T-helper 2 cell treated with Interferon-gamma antibody and Interleukin-4, amounts not matched to agents 100 ng/mL and 5 ng/mL, for 36 hours (primary cell): ENCODE results near the gene MCF2L. TPM values are rescaled to one million over a fixed set of nuclear protein-coding genes. Genes with fewer than 3 reads are reported as not detected.
"Not testable (repeated sequence)": the region's sequence is repeated elsewhere in the genome, so short reads cannot be mapped to it uniquely, and the experiment has no call there.

ENCODE experiments used
- intact Hi-C: fragments of 100-400 bp; cut with micrococcal nuclease; formaldehyde crosslinking; loops from one replicate; pipeline ENCODE4 v1.15.1; 2023
- total RNA-seq: library from RNA; stranded (reverse); gene quantifications from 2 replicates; pipeline ENCODE4 v1.2.3, GENCODE V29; 2022

MCF2L gene
- total RNA-seq, 1 donor from 2014 or later = 0.14 TPM

DNA sequence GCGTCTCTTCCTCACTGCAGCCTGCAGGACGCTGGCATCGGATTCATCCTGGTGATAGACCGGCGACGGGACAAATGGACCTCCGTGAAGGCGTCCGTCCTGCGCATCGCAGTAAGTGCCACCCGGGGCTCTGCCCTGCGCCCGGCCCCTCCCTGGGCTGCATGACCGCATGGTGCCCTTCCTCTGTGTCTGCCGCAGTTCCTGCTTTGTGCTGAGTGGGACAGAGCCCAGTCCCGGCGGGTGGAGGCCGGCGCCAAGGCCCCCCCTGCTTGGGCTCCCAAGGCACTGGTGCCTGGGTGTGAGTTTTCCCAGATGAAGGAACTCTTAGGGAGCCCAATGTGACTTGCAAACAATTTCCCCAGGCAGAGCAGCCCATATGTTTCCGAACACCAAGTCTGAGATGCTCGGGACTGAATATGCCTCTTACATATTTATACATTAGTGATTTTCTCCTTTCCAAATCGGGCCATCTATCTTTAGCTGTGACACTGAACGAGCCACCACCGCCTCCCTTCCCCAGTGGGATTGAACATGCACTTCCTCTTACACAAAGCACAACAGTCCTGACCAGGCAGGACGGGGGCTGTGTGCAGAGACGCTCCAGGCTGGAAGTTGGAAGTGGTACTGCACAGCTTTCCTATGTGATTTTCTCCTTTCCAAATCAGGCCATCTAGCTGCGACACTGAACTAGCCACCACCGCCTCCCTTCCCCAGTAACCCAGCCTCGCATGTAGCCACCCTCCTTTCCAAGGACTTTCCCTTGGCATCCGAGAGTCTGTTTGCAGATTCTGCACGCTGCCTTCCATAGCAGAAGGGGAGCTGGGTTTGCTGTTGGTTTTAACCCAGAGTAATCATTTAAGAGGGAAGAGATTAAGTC is 76.5 kb downstream of the MCF2L start:
- intact Hi-C loops = no loop called here

DNA sequence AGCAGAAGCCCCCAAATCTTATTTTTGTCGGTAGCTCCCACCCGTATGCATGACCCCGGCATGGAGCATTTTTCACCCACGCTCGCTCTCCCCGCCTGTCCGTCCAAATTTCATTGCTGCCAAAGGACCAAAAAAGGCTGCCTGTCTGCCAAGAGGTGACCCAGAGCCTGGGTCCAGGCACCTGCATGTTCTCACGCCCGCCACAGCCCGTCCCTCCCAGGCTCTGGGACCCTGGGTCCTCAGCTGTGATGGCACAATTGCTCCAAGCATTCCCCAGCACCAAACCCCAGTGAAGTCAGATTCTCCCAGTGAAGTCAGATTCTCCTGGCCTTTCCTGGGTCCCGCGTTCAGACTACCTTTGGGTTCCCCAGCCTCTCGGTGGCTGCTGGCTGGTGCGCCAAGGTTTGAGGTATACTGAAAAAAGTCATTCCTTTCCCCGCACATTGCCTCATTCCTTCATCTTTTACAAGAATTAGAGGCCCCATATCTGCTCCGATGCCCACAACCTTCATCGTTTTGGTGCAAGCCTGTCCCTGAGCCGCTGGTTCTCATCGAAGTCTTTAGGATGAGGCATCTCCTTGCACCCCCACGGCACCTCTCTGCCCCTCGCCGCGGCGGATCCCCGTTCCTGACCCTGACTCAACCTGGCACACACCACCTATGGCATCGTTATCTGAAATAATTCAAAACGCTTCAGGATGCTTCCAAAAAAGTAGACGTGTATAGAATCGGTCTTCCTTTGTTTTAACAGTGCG is 77.3 kb downstream of the MCF2L start:
- intact Hi-C loops = no loop called here

DNA sequence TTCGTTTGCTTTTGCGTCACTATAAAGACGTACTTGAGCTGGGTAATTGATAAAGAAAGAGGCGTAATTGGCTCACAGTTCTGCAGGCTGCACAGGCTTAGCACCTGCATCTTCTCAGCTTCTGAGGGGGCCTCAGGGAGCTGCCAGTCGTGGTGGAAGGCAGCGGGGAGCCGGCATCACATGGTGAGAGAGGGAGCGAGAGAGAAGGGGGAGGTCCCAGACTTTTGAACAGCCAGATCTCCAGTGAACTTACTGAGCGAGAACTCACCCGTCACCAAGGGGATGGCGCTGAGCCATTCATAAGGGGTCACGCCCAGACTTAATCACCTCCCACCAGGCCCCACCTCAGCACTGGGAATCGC is 77.8 kb downstream of the MCF2L start:
- intact Hi-C loops = no loop called here

DNA sequence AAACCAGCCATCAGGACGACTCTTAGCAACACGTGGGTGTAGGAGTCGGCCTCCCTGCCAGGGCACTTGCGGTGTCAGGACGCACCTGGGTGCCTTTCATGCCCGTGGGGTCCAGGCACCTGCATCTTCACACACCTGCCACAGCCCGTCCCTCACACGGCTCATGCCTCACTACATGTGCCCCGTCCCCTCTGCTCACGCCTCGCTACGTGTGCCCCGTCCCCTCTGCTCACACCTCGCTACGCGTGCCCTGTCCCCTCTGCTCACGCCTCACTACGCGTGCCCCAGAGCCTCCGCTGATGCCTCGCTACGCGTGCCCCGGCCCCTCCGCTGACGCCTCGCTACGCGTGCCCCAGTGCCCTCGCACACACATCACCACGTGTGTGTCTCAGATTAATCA is 78.6 kb downstream of the MCF2L start:
- intact Hi-C loops = no loop called here

DNA sequence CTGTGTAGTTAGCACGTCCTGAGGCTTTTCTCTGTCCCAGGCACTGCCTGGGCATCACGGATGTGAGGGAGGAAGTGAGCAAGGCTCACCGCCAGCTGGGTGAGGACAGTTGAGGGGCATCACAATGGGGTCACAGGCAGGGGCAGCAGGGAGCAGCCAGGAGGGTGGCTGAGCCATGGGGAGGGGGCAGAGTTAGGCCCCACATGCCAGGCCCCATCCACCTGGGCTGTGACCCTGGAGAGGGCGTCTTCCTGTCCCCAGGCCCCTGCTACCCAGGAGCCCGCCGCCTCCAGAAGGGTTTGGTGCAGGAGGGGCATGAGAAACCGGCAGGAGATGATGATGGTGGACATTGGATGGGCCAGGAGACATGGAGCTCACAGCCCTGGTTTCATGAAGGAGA is 79.8 kb downstream of the MCF2L start:
- intact Hi-C loops = no loop called here

DNA sequence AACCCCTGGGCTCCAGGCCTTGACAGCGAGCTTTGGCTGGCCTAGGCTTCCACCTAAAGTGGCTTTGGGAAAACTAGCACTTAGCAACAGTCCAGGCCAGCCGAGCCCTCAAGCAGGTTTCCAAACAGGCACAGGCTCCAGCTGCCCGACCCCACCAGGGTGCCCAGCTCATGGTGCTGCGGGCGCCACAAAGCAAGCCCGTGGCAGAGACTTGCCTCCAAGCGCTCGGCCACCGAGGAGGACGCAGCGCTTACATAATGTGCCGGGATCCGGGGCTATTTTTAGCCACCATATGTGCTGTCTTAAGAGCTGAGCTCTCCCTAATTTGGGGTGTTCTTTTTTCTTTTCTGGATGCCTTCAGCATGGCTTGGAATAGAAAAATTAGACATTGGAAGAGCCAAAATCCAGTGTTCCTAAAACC is 80.5 kb downstream of the MCF2L start:
- intact Hi-C loops = no loop called here

DNA sequence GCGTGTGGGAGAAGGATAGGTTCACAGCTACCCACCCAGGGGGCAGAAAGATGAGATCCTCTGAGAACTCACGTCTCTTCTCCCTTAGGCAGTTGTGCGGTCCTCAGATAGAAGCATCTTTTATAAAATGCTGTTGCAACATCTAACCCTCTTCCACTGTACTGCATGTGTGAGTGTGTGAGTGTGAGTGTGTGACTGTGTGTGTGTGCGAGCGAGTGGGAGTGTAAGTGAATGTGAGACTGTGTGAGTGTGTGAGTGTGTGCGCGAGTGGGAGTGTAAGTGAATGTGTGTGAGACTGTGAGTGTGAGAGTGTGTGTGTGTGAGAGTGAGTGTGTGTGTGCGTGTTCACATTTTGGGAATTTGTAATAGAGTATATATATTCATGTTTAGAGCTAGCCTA is 81.0 kb downstream of the MCF2L start:
- intact Hi-C loops = no loop called here

DNA sequence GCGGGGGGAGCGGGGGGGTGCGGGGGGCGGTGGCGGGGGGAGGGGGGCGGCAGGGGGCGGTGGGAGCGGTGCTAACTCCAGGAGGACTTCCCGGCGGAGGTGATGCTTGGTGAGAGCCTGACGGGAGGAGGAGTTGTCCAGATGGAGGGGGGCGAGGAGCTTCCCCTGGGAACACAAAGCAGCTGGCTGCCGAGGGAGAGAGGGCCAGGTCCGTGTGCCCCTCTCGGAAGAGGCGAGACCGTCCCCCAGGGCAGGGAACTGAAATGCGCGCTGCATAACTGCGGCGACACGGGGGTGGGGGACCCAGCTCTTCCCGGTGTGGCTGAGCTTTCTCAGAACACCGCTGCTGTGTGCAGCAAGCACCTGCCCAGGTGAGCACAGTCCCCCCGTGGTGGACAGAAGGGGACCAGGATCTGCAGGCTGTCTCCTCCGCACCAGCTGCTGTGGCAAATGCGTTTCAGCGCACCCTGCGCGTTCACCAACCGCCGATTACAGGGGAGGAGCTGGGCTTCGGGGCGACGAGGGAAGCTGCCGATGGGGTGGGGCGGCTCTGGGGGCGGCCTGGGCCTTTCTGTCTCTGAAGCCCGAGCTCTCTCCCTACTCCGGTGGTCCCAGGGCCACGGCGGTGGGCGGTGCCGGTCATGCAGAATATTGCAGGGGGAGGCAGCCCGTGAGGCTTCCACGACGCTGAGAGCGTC is 81.9 kb downstream of the MCF2L start:
- intact Hi-C loops = no loop called here

DNA sequence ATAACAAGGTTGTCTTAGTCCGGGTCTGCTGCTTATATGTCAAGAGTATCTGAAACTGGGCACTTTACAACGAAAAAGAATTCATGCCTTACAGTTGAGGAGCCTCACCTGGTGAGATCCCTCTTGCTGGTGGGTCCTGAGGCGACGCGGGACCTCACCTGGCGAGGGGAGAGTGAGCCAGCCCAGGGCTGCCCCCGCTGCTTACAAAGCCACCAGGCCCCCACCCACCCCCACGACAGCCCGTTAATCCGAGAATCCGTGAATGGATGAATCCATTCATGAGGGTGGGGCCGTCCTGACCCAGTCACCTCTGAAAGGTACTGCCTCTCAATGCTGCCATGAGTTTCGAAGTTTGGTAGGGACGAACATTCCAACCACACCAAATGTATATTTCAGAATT is 82.6 kb downstream of the MCF2L start:
- intact Hi-C loops = no loop called here

DNA sequence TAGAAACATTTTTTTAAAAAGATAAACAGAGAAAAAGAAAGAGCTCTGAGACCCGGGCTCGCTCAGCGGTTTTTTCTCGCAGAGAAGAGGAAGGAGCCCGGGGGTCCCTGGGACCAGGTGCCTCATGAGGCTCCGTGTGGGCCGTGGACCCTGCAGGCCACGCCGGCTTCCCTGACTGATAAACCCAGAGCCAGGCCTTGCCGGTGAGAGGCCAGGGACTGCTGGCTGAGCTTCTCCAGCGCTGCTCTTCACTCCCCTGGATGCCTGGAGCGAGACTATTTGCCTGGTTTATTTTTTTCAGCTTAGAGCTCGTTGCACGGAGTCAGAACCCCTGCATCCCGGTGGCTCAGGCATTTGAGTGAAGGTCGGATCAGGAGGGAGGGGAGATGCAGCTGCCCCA is 83.2 kb downstream of the MCF2L start:
- intact Hi-C loops = no loop called here

DNA sequence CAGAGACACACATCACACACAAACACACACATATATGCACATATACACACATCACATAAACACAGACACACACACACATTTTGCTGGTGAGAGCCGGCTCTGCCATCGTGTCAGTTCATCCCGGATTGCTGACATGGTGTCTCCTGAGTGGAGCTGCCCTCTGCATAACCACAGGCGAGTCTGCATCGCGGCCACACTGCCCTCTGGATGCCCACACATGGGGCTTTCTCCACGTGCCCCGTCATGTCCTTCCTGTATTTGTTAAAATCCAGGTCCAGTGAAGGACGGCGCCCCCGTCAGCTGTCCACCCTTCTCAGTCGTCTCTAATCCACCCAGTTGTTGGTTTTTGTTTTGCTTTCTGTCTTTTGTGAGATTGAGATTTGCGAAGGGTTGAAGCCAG is 84.0 kb downstream of the MCF2L start:
- intact Hi-C loops = no loop called here

DNA sequence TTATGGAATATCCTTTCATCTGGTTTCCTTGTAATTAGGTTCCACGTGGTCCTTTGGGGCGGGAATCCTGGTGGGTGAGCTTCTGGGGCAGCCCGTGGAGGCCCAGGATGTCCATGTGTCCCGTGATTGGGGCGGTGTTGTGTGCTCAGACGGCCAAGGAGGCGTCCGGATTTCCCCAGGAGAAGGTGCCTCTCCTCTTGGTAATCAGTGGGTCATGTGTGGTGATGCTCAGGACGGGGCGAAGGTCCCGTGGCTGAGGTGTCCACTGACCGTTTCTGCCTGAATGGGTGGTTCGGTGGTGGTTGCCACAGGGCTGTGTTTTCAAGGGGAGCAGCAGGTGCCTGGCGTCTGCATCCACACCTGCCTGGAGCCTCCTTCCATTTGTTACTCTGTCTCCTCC is 84.4 kb downstream of the MCF2L start:
- intact Hi-C loops = no loop called here

DNA sequence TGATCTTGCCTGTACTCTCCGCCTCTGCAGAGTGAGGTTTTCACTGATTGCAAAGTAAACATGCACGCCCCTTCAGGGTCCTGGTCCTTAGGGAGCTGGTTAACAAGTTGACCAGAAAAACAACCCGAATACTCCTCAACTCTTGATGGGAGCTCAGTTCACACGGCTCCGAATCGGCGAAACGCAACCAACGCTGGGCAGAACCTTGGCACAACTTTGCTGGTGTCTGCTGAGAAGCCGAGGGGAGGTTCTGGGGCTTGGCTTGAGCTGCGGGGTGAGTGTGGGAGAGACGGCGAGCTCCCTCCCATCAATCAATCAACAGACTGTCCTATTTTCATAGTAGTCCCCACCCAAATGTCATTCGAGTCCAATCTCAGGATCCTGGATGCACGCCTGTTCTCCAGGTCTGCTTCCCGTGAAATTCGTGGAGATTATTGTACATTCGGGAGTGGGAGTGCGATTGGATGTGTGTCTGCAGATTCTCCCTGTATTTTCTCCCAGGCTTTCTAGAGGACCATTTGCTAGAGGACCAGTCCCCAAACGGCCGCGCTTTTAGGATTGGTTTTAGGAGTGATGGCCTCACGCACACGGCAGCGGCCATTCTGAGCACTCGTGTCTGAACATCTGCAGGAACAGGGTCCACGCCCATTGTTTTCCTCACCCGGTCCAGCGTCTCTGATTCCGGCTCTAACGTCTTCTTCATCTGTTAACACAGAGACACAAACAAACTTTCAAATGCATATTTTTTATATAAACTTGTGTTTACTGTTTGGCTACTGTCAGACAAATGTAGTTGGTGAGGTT is 85.0 kb downstream of the MCF2L start:
- intact Hi-C loops = no loop called here

DNA sequence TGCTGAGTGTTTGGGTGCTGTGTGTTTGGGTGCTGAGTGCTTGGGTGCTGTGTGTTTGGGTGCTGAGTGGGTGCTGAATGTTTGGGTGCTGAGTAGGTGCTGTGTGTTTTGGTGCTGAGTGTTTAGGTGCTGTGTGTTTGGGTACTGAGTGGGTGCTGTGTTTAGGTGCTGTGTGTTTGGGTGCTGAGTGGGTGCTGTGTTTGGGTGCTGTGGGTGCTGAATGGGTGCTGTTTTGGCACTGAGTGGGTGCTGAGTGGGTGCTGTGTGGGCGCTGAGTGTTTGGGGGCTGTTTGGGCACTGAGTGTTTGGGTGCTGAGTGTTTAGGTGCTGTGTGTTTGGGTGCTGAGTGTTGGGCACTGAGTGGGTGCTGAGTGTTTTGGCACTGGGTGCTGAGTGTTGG is 88.1 kb downstream of the MCF2L start:
- intact Hi-C loops = no loop called here

DNA sequence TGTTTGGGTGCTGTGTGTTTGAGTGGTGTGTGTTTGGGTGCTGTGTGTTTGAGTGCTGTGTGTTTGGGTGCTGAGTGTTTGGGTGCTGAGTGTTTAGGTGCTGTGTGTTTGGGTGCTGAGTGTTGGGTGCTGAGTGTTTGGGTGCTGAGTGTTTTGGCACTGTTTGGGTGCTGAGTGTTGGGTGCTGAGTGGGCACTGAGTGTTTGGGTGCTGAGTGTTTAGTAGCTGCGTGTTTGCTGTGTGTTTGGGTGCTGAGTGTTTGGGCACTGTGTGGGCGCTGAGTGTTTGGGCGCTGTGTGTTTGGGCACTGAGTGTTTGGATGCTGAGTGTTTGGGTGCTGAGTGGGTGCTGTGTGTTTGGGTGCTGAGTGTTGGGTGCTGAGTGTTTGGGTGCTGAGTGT is 88.5 kb downstream of the MCF2L start:
- intact Hi-C loops = not testable (repeated sequence)

DNA sequence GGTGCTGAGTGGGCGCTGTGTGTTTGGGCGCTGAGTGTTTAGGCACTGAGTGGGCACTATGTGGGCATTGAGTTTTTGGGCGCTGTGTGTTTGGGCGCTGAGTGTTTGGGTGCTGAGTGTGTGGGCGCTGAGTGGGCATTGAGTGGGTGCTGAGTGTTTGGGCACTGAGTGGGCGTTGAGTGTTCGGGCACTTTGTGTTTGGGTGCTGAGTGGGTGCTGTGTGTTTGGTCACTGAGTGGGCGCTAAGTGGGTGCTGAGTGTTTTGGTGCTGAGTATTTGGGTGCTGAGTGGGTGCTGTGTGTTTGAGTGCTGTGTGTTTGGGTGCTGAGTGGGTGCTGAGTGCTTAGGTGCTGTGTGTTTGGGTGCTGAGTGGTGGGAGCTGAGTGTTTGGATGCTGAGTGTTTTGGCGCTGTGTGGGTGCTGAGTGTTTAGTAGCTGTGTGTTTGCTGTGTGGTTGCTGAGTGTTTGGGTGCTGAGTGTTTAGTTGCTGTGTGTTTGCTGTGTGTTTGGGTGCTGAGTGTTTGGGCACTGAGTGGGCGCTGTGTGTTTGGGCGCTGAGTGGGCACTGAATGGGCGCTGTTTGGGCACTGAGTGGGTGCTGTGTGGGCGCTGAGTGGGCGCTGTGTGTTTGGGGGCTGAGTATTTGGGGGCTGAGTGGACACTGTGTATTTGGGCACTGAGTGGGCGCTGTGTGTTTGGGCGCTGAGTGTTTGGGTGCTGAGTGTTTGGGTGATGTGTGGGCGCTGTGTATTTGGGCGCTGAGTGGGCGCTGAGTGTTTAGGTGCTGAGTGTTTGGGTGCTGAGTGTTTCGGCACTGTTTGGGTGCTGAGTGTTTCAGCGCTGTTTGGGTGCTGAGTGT is 89.3 kb downstream of the MCF2L start:
- intact Hi-C loops = no loop called here

DNA sequence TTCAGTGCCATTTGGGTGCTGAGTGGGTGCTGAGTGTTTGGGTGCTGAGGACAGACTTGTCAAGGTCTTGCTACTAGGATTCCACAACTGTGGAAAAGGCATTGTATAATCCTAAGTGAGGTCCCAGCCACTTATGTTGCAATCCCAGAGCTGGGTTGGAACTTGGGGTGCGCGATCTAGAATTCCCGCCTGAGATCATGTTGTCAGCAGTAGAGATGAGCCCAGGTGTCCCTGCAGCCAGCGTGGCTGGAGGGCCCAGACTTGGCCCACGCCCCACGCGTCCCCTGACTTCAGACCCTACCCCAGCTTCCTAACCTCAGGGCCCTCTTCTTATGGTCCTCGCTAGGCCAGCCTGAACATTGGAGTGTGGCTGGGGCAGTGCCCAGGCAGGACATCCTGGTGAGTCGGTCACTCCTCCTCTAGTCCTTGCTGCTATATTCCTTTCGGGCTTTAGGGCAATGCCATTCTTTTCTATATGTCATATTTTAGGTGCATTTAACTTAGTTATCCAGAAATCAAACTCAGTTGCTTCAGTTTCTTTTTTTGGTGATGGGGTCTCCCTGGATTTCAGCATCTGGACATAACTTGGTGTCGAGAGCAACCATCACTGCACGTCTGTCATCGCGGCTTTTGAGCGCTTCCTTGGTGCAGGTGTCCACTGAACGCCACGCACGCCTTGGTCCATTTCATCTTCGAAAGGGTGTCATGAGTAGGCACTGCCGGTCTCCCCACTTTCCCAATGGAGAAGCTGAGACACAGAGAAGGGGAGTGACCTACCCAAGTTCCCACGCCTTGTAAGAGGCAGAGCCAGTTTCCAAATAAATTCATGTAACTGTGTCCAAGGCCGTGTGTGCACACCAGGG is 90.2 kb downstream of the MCF2L start:
- intact Hi-C loops = no loop called here

DNA sequence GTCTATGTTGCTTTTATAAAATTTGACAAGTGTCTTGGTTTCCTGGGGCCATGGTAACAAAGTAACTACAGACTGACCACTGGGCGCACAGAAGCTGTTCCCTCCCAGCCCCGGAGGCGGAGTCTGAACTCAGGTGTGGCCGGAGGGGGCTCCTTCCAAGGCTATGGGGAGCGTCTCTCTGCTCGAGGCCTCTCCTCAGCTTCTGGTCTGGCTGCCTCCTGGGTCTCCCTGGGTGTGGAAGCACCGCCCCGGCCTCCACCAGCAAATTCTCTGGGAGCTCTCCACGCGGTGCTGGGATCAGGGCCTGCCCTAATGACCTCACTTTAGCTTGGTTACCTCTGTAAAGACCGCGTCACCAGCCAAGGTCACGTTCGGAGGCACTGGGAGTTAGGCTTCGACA is 90.9 kb downstream of the MCF2L start:
- intact Hi-C loops = no loop called here

DNA sequence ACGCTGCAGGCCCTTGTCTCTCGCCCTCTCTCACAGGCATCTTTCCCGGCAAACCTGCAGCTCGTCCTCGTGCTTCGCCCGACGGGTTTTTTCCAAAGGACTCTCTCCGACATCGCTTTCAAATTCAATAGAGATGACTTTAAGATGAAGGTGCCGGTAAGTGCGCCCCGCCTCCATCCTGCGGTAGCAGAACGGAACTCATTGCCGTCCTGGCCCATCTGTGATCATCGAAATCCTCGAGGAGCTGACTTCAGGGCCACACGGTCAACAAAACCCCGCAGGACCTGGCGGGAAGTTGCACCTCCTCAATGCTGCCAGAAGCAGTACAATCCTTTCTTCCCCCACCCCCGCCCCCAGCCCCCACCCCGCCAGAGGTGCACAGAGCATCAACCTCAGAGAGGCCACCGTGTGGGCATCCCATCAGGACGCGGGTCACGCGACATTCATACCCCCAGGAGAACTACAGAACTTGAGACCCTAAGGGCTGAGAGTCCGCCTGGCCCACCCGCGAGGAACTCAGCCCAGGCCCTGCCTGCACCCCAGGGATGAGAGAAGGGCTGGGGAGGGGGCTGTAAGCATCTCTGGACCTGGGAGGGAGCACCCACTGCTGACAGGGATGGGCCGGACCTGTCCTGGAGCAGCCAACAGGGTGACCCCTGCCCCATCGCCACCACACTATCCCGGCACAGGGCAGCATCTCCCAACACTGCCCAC is 91.7 kb downstream of the MCF2L start:
- intact Hi-C loops = no loop called here
